HFF-Myc (cell line): ENCODE data around the gene TERC.

ENCODE experiments used
- DNase-seq: peaks from one replicate; pipeline ENCODE4 v3.0.0-alpha.2; 2011; ENCODE audit warnings: low read depth; ENCODE audit errors: extremely low read depth
- H3K4me3 ChIP-seq: replicated peaks from 2 replicates; pipeline ENCODE4 v1.5.1; 2011; ENCODE audit warnings: low read depth, mild to moderate bottlenecking, control low read depth, low read length
- CTCF ChIP-seq: IDR thresholded peaks from 2 replicates; pipeline ENCODE4 v1.5.1; 2012; ENCODE audit warnings: mild to moderate bottlenecking, low read depth, low read length, control low read depth; ENCODE audit errors: missing control alignments

The TERC gene

GRCh38 chr3:169758359-169758994 is 6.4 kb downstream of the TERC start:
- no peak for DNase-seq
- H3K4me3 ChIP-seq = no peak overlapping the region
- no peak for TF ChIP-seq CTCF

GRCh38 chr3:169755488-169755887 is 9.4 kb downstream of the TERC start:
- H3K4me3 ChIP-seq = no peak overlapping the region
- no peak for TF ChIP-seq CTCF
- DNase-seq = no peak

- TF ChIP-seq CTCF = no peak
- no peak for DNase-seq
- H3K4me3 ChIP-seq = no peak overlapping the region
Measured at GRCh38 chr3:169754711-169755110, 10.1 kb downstream of the TERC start.

- no peak for DNase-seq
- TF ChIP-seq CTCF = no peak
- H3K4me3 ChIP-seq = no peak overlapping the region
Measured at GRCh38 chr3:169751875-169752274, 13.0 kb downstream of the TERC start.

GRCh38 chr3:169750665-169751064 is 14.2 kb downstream of the TERC start:
- TF ChIP-seq CTCF = no peak
- DNase-seq = no peak
- H3K4me3 ChIP-seq = no peak overlapping the region

- DNase-seq = no peak
- no peak overlapping the region for H3K4me3 ChIP-seq
- no peak for TF ChIP-seq CTCF
Measured at GRCh38 chr3:169748670-169749069, 16.2 kb downstream of the TERC start.

GRCh38 chr3:169746924-169747323 is 17.9 kb downstream of the TERC start:
- DNase-seq = no peak
- no peak overlapping the region for H3K4me3 ChIP-seq
- no peak for TF ChIP-seq CTCF
